Motor neuron (in vitro differentiated cells): ENCODE results near the gene PRKN. TPM values are rescaled to one million over a fixed set of nuclear protein-coding genes. Genes with fewer than 3 reads are reported as not detected.

Experiments
- ATAC-seq, 8 experiments: fragments of 200-7000 bp; cut with Tn5 transposase; replicated peaks in 6 of 8; 2 replicates each; pipeline ENCODE4 v1.8.0; 2021; ENCODE audit warnings: mild to moderate bottlenecking in 8 of 8, moderate library complexity in 8 of 8
- H3K27ac ChIP-seq, 2 donors: fragments of 250-450 bp; sonication (Bioruptor Pico); 2 replicates each; pipeline ENCODE4 v1.9.0; 2021; ENCODE audit warnings: antibody characterized with exemption in 2 of 2, mild to moderate bottlenecking in 2 of 2, moderate library complexity in 1 of 2
- H3K4me1 ChIP-seq, 2 donors: fragments of 250-450 bp; sonication (Bioruptor Pico); replicated peaks in 1 of 2; 2 replicates each; pipeline ENCODE4 v1.6.1; 2021; ENCODE audit warnings: antibody characterized with exemption in 2 of 2, mild to moderate bottlenecking in 2 of 2, moderate library complexity in 1 of 2
- H3K4me3 ChIP-seq, 5 donors: fragments of 250-450 bp; sonication (Bioruptor Pico); 2 replicates each; pipeline ENCODE4 v1.9.0; 2021; ENCODE audit warnings: antibody characterized with exemption in 5 of 5, mild to moderate bottlenecking in 5 of 5, moderate library complexity in 4 of 5
- WGBS, 10 experiments: fragments of 450-650 bp; shearing (Covaris generic); methylation state at CpG; one replicate each; pipeline ENCODE4 v1.0.0; 2022; 5-methylcytosine and 5-hydroxymethylcytosine counted together
- in situ Hi-C, 9 experiments: fragments of 400-800 bp; cut with MboI; loops; one replicate each; pipeline ENCODE4 v1.15.0; 2021; ENCODE audit warnings: low sequenced_read_pairs in 9 of 9, low pct_unique_long_range_greater_than_20kb in 2 of 9; ENCODE audit not compliant: unreplicated experiment in 9 of 9
- total RNA-seq, 8 experiments: library from RNA; unstranded; fragments of 300-600 nt; gene quantifications; 2 replicates each; pipeline versions ENCODE4 v1.2.3 to v1.2.4, GENCODE V29; 2022

Gene PRKN
- total RNA-seq, 8 experiments from 2014 or later: 0.71 to 8.1 (median 2.9) TPM

DNA sequence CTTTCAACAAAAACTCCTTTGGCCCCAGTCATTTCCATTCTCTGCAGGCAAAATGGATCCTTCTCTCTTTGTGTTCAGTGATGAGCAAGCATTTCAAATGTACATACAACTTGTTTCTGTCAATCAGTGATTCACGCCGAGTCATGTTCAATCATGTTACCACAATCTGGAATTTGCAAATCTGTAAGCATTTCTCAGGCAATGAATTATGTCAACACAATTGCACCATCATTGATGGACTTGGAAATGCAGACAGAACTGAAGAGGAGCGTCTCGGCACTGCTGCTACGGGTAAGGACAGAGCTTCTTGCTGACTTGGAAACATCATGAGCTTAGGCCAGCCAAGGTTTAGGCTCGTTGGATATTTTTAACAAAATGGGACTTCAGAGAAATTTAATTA lies 1320.9 kb downstream of the PRKN start:
- ATAC-seq: peak; percentile 16 to 89 (median 58)
- H3K4me1 ChIP-seq: peaks cover 10 to 27% of the 10 kb centered on the region in 2 donors
- WGBS, 10 experiments: 0 to 96% (median 45%) methylated on average over 4 to 6 of the region's 6 CpGs; no CpG with 5 or more reads in 2 of the 10 experiments
- in situ Hi-C loops: loop anchor here in 3 of 9 experiments (25.0 kb wide), 2 partner anchors 281 to 2006 kb away; partner anchors contain the start of gene QKI (in 1 of the 3)
- no peak overlapping the region for H3K27ac ChIP-seq
- no peak overlapping the region for H3K4me3 ChIP-seq

- Histone ChIP-seq H3K4me3 (no peak overlapping the region), H3K4me1 (peaks cover 10 to 27% of the 10 kb centered on the region in 2 donors), H3K27ac (no peak overlapping the region)
- in situ Hi-C loops: loop anchor here in 3 of 9 experiments (25.0 kb wide), 2 partner anchors 282 to 2007 kb away; partner anchors contain the start of gene QKI (in 1 of the 3)
- 86 to 100% (median 93%) methylated on average over 2 to 4 of the region's 4 CpGs; no CpG with 5 or more reads in 3 of the 10 experiments for WGBS, 10 experiments
- ATAC-seq: no peak
Measured at GRCh38 chr6:161405418-161405817, 1322.1 kb downstream of the PRKN start.

DNA sequence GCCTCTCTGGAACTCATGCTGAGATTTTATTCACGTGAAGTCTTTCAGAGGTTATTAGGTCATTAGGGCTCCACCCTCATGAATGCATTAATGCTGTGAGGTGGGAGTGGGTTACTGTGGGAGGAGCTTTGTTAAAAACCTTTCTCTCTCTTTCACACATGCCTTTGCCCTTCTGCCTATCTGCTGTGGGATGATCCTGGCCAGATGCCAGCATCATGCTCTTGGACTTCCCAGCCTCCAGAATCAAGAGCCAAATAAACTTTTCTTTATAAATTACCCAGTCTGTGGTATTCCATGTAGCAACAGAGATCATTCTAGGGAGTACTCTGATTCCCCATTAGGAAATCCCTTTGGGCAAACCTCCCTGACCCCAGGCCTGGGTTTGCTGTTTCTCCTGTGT lies 1323.8 kb downstream of the PRKN start:
- in situ Hi-C loops: loop anchor here in 3 of 9 experiments (25.0 kb wide), 2 partner anchors 284 to 2009 kb away; partner anchors contain the start of gene QKI (in 1 of the 3)
- peaks cover 10 to 21% of the 10 kb centered on the region in 2 donors for H3K4me1 ChIP-seq
- 43 to 100% (median 70%) methylated on average over 1 of the region's 1 CpG; no CpG with 5 or more reads in 6 of the 10 experiments for WGBS, 10 experiments
- no peak overlapping the region for H3K27ac ChIP-seq
- no peak for ATAC-seq
- no peak overlapping the region for H3K4me3 ChIP-seq

GRCh38 chr6:161401587-161402309 lies 1325.8 kb downstream of the PRKN start:
- ATAC-seq: no peak
- WGBS, 10 experiments: 71 to 100% (median 94%) methylated on average over 1 to 7 of the region's 8 CpGs; no CpG with 5 or more reads in 3 of the 10 experiments
- Histone ChIP-seq H3K4me3 (no peak overlapping the region), H3K27ac (no peak overlapping the region), H3K4me1 (peaks cover 0 to 5% of the 10 kb centered on the region in 2 donors)
- in situ Hi-C loops: loop anchor here in 3 of 9 experiments (25.0 kb wide), 2 partner anchors 286 to 2011 kb away; partner anchors contain the start of gene QKI (in 1 of the 3)

- WGBS, 10 experiments: 38 to 100% (median 87%) methylated on average over 3 to 5 of the region's 5 CpGs
- in situ Hi-C loops: loop anchor here in 3 of 9 experiments (25.0 kb wide), 2 partner anchors 287 to 2012 kb away; partner anchors contain the start of gene QKI (in 1 of the 3)
- no peak overlapping the region for H3K4me3 ChIP-seq
Measured at GRCh38 chr6:161400671-161401070, 1326.9 kb downstream of the PRKN start.

DNA sequence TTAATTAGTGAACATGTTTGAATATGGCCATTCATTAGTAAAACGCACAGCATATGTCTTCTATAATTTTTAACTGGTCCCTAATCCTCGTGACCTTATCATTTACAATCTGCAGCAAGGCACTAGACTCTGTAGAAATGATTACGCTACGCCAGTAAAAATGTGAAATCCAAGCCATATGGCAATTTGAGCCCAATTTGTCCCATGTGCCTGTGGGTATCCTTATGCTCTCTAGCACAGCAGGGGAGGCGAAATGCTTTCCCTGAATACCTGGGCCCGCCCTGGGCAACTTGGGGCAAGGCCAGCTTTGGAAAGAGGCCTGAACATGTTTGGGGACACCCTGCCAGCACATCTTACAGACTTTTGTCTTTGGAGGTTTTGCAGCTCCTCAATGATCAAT lies 1331.0 kb downstream of the PRKN start:
- WGBS, 10 experiments: 0 to 98% (median 78%) methylated on average over 2 to 6 of the region's 6 CpGs; no CpG with 5 or more reads in 3 of the 10 experiments
- no peak for ATAC-seq
- in situ Hi-C loops: loop anchor here in 1 of 9 experiments (25.0 kb wide), 1 partner anchor 659 kb away; no protein-coding TSS in a partner anchor
- no peak overlapping the region for H3K4me3 ChIP-seq
- no peak overlapping the region for H3K27ac ChIP-seq
- H3K4me1 ChIP-seq: peaks cover 12 to 28% of the 10 kb centered on the region in 2 donors

More at GRCh38 chr6:161400671-161401070, 1326.9 kb downstream of the PRKN start:
- ATAC-seq: peak in 1 of 8 experiments; percentile 11
- Histone ChIP-seq H3K4me1 (peaks cover 0 to under 1% of the 10 kb centered on the region in 2 donors), H3K27ac (no peak overlapping the region)

- Histone ChIP-seq H3K4me1 (peaks cover 12 to 28% of the 10 kb centered on the region in 2 donors), H3K4me3 (no peak overlapping the region), H3K27ac (no peak overlapping the region)
- no peak for ATAC-seq
- in situ Hi-C loops: loop anchor here in 1 of 9 experiments (25.0 kb wide), 1 partner anchor 658 kb away; no protein-coding TSS in a partner anchor
- WGBS, 10 experiments: 0 to 100% (median 83%) methylated on average over 1 to 7 of the region's 9 CpGs; no CpG with 5 or more reads in 1 of the 10 experiments
Measured at GRCh38 chr6:161395716-161396231, 1331.8 kb downstream of the PRKN start.

- 60 to 100% (median 86%) methylated on average over 1 to 5 of the region's 5 CpGs for WGBS, 10 experiments
- in situ Hi-C loops: loop anchor here in 1 of 9 experiments (25.0 kb wide), 1 partner anchor 657 kb away; no protein-coding TSS in a partner anchor
- H3K27ac ChIP-seq: no peak overlapping the region
- H3K4me1 ChIP-seq: peaks cover 13 to 36% of the 10 kb centered on the region in 2 donors
- no peak overlapping the region for H3K4me3 ChIP-seq
- no peak for ATAC-seq
Measured at GRCh38 chr6:161394437-161394836, 1333.1 kb downstream of the PRKN start.

DNA sequence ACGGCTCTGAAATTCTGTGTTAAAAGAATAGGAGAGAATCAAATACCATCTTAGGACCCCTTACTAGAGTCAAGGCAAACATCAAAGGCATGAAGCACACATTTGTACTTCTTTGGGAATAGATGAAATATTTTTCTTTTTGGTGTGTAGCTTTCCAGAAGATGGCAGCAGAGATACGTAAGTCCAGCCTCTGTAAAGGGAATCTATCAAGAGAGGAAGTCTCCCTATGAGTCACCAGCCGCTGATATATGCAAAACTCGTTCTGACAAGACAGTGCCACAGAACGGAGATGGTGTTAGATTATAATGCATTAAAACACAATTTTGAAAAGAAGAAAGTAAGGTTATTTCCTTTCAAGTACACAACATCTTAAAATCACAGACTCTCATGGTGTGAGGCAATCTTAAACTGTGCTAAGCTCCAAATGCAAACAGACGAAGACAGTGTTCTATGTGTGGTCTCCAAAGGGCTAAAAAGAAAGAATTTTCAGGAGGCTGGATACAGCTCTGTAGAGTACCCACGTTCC lies 1333.7 kb downstream of the PRKN start:
- Histone ChIP-seq H3K4me3 (no peak overlapping the region), H3K27ac (no peak overlapping the region), H3K4me1 (peaks cover 14 to 40% of the 10 kb centered on the region in 2 donors)
- peak; percentile 92 to 99 (median 96) for ATAC-seq
- WGBS, 10 experiments: 0 to 100% (median 11%) methylated on average over 1 to 7 of the region's 7 CpGs
- in situ Hi-C loops: loop anchor here in 1 of 9 experiments (25.0 kb wide), 1 partner anchor 657 kb away; no protein-coding TSS in a partner anchor

- ATAC-seq: peak in 4 of 8 experiments; percentile 5 to 25 (median 16)
- in situ Hi-C loops: loop anchor here in 1 of 9 experiments (25.0 kb wide), 1 partner anchor 656 kb away; no protein-coding TSS in a partner anchor
- no peak overlapping the region for H3K27ac ChIP-seq
Measured at GRCh38 chr6:161393292-161393691, 1334.3 kb downstream of the PRKN start.

GRCh38 chr6:161389756-161390155 lies 1337.8 kb downstream of the PRKN start:
- H3K27ac ChIP-seq: peak overlapping the region in 1 of 2 donors; percentile 37
- WGBS, 10 experiments: 27 to 100% (median 50%) methylated on average over 1 to 3 of the region's 3 CpGs; no CpG with 5 or more reads in 3 of the 10 experiments
- H3K4me3 ChIP-seq: no peak overlapping the region
- H3K4me1 ChIP-seq: peaks cover 10 to 30% of the 10 kb centered on the region in 2 donors
- peak in 7 of 8 experiments; percentile 13 to 64 (median 38) for ATAC-seq
- in situ Hi-C loops: loop anchor here in 1 of 9 experiments (25.0 kb wide), 1 partner anchor 652 kb away; no protein-coding TSS in a partner anchor

More at GRCh38 chr6:161393292-161393691, 1334.3 kb downstream of the PRKN start:
- 0 to 83% (median 33%) methylated on average over 1 to 3 of the region's 3 CpGs for WGBS, 10 experiments
- peaks cover 14 to 40% of the 10 kb centered on the region in 2 donors for H3K4me1 ChIP-seq
- H3K4me3 ChIP-seq: no peak overlapping the region

DNA sequence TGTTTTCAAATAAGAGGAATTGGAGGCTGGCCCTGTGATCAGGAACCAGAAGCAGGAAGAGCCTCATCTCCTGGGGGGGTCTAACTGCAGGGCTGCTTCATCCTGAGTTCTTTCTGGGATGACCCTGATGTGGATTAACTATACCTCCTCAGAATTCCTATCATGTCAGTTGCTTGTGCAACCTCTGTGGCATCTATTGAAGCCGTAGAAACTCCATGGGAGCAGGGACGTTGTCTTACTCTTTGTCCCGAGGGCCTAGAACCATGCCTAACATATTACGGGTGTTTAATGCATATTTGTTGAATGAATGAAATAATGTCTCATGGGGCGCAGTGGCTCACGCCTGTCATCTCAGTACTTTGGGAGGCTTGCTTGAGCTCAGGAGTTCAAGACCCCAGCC lies 1343.6 kb downstream of the PRKN start:
- no peak for ATAC-seq
- H3K4me3 ChIP-seq: no peak overlapping the region
- WGBS, 10 experiments: 80 to 100% (median 93%) methylated on average over 1 to 6 of the region's 6 CpGs; no CpG with 5 or more reads in 6 of the 10 experiments
- H3K4me1 ChIP-seq: peaks cover 0 to 4% of the 10 kb centered on the region in 2 donors
- H3K27ac ChIP-seq: no peak overlapping the region
- in situ Hi-C loops: loop anchor here in 1 of 9 experiments (25.0 kb wide), 1 partner anchor 647 kb away; no protein-coding TSS in a partner anchor
